NOMO-1 (cell line): ENCODE data around the gene ABCC8.
A peak's percentile ranks its signal among the peaks of the same experiment; 100 is the strongest.

Source experiments
- DNase-seq, 2 experiments: peaks; one replicate each; lab custom pipeline; 2025; ENCODE audit not compliant: unreplicated experiment in 2 of 2; lab: John Stamatoyannopoulos, UW

Gene ABCC8

GRCh38 chr11:17473071-17473744 is 3.4 kb downstream of the ABCC8 start:
- no peak for DNase-seq

DNA sequence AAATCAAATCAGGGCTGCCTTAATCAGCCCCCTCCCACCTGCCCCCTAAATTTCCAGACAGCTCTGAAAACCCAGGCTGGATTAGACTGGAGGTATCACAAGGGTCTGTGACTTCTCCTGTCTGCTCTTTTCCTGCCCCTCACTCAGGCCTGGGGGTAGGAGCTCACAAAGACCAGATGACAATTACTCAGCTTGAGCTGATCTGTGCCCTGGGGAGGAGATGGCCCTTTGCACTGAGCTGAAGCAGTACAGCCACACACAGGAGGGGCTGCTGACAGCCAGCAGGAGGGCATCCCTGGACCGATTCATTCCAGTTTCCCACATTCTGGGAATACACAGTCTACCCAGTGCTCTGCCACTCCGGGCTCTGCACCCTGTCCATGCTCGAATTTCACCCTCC is 4.2 kb downstream of the ABCC8 start:
- DNase-seq: no peak

DNA sequence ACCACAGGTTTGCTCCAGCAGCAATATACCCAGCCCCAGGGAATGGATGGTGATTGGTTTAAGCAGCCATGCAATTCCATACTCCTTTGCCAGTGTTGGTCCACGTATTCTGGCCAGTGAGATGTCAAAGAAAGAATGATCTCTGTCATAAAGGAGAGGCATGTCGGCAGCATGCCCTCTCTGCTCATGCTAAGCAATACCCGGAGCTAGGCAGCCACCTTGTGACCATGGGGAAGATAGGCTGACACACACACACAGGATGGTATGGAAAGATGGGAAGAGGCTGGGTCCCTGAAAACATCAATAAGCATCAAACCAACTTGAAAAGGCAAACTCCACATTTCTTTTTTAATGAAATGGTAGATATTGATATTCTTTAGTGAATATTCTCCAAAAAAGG is 5.1 kb downstream of the ABCC8 start:
- DNase-seq: no peak

DNA sequence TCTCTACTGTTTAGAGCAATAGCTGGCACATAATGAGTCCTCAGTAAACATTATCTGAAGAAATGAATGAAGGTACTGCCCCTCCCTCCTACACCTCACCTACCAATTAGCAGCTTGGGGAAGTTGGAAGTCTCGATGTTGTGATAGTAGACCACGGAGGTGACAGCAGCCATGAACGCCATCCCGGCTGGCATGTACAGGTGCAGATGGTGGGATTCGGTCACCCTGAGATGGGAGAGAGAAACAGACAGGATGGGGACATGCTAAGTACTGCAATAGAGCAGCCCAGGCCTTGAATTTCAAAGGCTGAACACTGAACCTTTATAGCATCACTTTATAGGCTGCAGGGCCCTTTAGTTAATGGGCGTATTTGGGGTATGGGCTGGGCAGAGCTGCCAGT is 6.6 kb downstream of the ABCC8 start:
- no peak for DNase-seq

- no peak for DNase-seq
Measured at GRCh38 chr11:17468122-17468521, 8.5 kb downstream of the ABCC8 start.

GRCh38 chr11:17463546-17464174 is 13.0 kb downstream of the ABCC8 start:
- DNase-seq: no peak

GRCh38 chr11:17462940-17463339 is 13.7 kb downstream of the ABCC8 start:
- DNase-seq: no peak

DNA sequence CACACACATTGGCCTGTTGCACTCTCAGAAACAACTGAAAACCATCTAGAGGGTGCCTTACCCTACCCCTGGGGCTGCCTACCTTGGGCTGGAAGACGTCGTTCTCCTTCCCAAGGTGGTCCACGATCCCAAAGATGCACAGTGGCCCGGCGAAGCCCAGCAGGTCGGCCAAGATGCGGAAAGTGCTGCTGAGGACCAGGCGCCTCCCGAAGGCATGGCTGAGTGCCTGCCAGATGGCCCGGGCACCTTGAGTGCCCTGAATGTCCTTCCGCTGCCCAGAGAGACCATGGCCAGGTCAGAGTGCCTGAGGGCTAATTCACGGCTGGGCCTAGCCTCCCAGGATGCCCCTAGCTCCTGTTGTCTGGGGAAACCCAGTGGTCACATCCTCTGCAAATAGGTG is 16.2 kb downstream of the ABCC8 start:
- DNase-seq: no peak

DNA sequence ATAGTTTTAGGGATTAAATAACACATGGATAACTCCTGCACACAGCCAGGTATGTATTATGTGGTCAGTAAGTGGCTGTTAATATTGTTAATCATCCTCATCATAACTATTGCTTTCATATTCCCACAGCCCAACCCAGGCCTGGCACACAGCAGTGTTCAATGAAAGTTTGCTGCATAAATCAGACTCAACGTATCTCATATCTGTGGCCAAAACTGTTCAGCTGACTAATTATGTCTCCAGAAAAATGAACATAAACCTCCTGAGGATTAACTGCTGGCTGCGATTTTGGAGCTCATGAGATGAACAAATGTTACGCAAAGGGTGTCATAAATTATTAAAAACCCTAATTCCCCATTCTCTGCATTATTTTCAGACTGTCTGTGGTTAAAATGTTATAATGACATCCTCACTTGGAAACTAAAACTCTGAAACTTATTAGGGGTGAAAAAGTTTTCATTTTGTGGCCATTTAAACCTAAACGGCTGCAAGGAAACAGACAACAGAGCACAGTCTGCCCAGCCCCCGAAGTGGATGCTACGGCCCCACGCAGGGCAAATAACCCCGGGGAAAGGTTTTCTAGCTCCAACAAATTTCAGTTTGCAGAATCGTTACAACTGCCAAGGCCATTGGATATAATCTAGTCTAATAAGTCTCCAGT is 17.3 kb downstream of the ABCC8 start:
- no peak for DNase-seq

GRCh38 chr11:17458268-17458667 is 18.4 kb downstream of the ABCC8 start:
- no peak for DNase-seq

DNA sequence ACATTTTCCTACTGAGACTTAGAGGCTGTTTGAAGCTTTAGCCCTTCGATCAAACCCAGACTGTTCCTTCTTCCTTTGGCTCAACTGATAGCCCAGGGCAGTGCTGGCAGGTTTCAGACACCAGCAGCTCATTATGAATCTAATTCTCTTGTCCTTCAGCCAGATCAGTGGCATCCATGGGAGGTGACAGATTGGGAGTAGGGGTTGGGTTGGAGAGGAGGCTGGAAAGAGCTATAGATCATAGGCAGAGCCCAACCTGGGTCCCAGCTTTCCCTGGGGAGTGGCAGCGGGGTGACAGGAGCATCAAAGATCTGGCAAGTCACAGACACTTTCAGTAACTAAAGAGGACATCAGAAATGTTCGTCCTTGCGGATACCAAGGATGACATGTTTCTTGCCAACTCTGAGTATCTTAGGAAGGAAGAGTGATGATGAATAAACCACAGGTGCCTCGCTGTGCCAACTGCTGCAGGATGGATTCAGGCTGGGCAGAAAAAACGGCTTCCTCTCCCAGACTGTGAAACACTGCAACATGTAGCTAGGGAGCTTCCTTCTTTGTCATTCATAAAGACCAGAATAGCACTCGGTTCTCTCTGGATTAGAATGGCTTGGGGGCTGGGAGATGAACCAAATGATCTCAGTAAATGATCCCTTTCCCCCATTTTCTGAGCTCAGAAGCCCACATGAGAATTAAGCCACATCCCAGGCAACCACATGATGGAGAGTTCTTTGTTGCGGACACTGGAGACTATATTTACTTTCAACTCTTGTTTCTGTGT is 19.1 kb downstream of the ABCC8 start:
- DNase-seq: peak in 1 of 2 experiments; percentile 6

- no peak for DNase-seq
Measured at GRCh38 chr11:17452668-17453067, 24.0 kb downstream of the ABCC8 start.

DNA sequence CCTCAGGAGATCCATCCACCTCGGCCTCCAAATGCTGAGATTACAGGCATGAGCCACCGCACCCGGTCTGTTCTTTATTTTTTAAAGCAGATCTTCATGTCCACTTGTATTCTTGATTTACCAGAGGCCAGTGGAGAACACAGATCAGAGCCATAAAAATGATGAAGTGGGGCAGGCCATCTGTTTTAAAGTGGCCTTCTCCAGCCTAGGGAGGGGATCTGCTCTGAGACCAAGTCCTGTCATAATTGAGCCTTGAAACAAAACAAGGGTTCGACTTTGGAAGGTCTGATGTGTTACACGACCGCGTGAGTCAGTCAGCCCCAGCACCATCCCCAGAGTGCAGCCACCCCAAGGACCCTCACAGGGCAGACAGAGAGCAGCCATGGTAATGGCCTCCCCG is 27.5 kb downstream of the ABCC8 start:
- no peak for DNase-seq

- no peak for DNase-seq
Measured at GRCh38 chr11:17446482-17446881, 30.2 kb downstream of the ABCC8 start.

- DNase-seq: no peak
Measured at GRCh38 chr11:17445240-17445795, 31.3 kb downstream of the ABCC8 start.

GRCh38 chr11:17443926-17444690 is 32.5 kb downstream of the ABCC8 start:
- no peak for DNase-seq

DNA sequence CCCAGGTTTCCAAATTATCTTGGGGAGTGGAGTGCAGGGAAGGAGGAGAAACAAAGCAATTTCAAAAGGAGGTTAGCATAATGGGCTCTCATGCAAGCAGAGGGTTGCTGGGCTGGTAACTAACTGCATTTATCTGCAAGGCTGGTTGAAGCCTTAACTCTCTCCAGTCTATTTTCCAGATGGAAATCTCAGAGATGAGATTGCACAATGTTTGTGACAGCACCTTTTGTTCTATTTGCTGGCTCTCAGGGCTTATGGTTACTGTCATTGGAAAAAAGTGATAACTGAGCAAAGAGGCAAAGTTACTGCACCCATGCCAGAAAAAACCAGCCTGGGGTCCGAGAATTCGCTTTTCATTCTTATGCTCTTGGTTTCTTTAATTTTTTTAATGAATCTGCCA is 33.2 kb downstream of the ABCC8 start:
- no peak for DNase-seq

- DNase-seq: no peak
Measured at GRCh38 chr11:17443000-17443399, 33.6 kb downstream of the ABCC8 start.

DNA sequence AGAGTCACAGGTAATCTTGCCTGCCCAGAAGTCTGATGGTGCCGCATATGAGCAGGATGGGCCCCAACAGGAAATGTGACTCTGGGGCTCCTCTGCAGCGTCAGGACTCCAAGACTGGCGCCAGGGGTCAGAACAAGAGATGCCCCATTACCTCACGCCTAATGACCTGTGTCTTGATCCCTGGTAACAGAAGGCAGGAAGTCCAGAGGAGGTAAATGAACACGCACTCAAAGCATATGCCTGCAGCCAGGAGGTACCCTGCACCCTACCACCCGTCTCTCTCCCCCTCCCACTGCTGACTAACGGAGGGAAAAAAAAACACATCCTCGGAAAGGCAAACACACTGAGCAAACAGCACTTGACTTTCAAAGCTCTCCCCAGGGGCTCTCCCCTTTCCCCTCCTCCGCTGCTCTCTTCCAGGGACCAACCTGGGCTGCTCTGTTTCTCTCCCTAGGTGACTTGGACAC is 37.3 kb downstream of the ABCC8 start:
- no peak for DNase-seq

- DNase-seq: no peak
Measured at GRCh38 chr11:17437366-17437765, 39.3 kb downstream of the ABCC8 start.
